Activated naive CD4-positive, alpha-beta T cell treated with anti-CD3 and anti-CD28 coated beads, Interleukin-2, amount 10 ng/mL, durations not matched to agents 7 days and 5 days (primary cell): ENCODE data around the gene IMPA2.

Experiments
- CTCF ChIA-PET: fragments of 350-600 bp; sonication (Branson Sonifier 250); formaldehyde crosslinking; loops from one replicate; lab custom pipeline; 2021; ENCODE audit warnings: antibody characterized with exemption; lab: Charles Lee
- DNase-seq: peaks from one replicate; pipeline ENCODE4 v3.0.0-alpha.2; 2020
- H3K27ac Mint-ChIP-seq: one replicate; pipeline ENCODE4 v1.8.0; 2021; ENCODE audit warnings: mild to moderate bottlenecking, moderate library complexity, mixed read lengths
- H3K27me3 Mint-ChIP-seq: one replicate; pipeline ENCODE4 v1.8.0; 2021; ENCODE audit warnings: mild to moderate bottlenecking, mixed read lengths
- H3K36me3 Mint-ChIP-seq: one replicate; pipeline ENCODE4 v1.8.0; 2021; ENCODE audit warnings: mixed read lengths
- H3K4me1 Mint-ChIP-seq: one replicate; pipeline ENCODE4 v1.8.0; 2021; ENCODE audit warnings: mixed read lengths
- H3K4me3 Mint-ChIP-seq: one replicate; pipeline ENCODE4 v1.8.0; 2021; ENCODE audit warnings: mild to moderate bottlenecking, moderate library complexity, mixed read lengths
- H3K9me3 Mint-ChIP-seq: one replicate; pipeline ENCODE4 v1.8.0; 2021; ENCODE audit warnings: mixed read lengths

Gene IMPA2

DNA sequence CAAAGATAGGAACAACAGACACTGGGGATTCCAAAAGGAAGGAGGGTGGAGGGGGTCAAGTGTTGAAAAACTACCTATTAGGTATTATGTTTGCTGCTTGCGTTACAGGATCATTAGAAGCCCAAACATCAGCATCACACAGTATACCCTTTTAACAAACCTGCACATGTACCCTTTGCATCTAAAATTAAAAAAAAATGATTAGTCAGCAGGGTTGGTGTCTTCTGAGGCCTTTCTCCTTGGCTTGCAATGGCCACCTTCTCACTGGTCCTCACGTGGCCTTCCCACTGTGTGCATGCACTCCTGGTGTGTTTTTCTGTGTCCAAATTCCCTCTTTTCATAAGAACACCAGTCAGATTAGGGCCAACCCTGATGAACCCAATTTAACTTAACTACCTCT lies 5.6 kb upstream of the IMPA2 start:
- CTCF ChIA-PET = no interaction called here
- no peak for DNase-seq

DNA sequence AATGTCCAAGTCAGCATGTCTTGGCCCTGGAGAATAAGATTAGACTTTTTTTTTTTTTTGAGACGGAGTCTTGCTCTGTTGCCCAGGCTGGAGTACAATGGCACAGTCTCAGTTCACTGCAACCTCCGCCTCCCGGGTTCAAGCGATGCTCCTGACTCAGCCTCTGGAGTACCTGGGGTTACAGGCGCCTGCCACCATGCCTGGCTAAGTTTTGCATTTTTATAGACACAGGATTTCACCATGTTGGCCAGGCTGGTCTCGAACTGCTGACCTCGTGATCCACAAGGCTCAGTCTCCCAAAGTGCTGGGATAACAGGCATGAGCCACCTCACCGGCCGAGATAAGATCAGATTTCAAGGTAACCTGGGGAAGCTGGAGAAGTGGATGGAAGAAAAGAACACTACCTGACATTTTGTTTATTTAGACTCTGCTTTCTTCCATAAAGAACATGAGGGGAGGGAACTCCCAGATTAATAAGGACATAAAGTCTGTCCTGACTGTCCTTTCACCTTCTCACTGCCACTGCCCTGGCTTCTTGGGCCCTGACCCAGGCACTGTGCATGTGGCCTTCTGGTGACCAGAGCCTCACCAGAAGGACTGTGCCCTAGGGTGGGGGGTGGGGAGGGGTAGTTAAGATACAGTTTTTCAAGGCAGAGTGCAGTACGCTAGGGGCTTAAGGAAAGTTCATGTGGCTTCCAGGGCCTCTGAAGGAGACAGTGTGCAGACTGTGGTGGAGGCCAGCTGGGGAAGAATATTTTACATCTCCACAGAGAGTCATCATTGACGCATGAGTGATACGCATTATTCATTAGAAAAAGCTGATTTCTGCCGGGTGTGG lies 4.8 kb upstream of the IMPA2 start:
- Mint-ChIP-seq H3K4me1 (peaks cover 7% of the 10 kb centered on the region), H3K36me3 (no peaks in the 10 kb centered on the region), H3K27ac (no peak overlapping the region), H3K4me3 (no peak overlapping the region), H3K9me3 (no peaks in the 10 kb centered on the region), H3K27me3 (peaks cover 5% of the 10 kb centered on the region)
- no peak for DNase-seq
- CTCF ChIA-PET = interaction anchor here (0.5 to 1.1 kb wide), 3 partner anchors 19 to 67 kb away, joined by 3 read pairs; no protein-coding TSS in a partner anchor

More for the DNA sequence above, 5.6 kb upstream of the IMPA2 start:
- Mint-ChIP-seq H3K9me3 (no peaks in the 10 kb centered on the region), H3K27me3 (peaks cover 5% of the 10 kb centered on the region), H3K4me1 (peaks cover 7% of the 10 kb centered on the region), H3K36me3 (no peaks in the 10 kb centered on the region), H3K27ac (no peak overlapping the region), H3K4me3 (no peak overlapping the region)

- CTCF ChIA-PET = interaction anchor here (0.6 to 1.1 kb wide), 3 partner anchors 19 to 1678 kb away, joined by 3 read pairs; no protein-coding TSS in a partner anchor
- H3K4me3 Mint-ChIP-seq = no peak overlapping the region
- H3K27me3 Mint-ChIP-seq = peaks cover 7% of the 10 kb centered on the region
Observed at GRCh38 chr18:11977153-11977466, 4.2 kb upstream of the IMPA2 start.

DNA sequence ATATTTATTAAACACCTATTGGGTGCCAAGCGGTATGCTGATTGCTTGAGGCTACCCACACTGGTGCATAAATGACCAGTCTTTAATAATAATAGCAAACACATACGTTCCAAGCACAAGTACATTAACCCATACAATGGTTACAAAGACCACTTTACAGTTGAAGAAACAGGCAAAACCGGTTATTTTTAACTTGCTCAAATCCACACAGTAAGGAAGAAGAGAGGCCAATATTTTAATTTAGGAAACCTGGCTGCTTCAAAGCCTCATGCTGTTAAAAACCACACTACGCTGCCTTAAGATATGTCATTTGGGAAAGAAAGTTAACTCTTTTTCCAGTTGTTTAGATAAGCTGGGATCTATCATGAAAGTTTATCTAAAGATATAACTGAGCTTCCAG lies 2.4 kb upstream of the IMPA2 start:
- peaks cover 22% of the 10 kb centered on the region for H3K4me1 Mint-ChIP-seq
- H3K36me3 Mint-ChIP-seq = no peaks in the 10 kb centered on the region
- CTCF ChIA-PET = interaction anchor here (1.6 kb wide), 1 partner anchor 16 kb away, joined by 3 read pairs; no protein-coding TSS in a partner anchor
- H3K4me3 Mint-ChIP-seq = no peak overlapping the region
- DNase-seq = no peak
- H3K27ac Mint-ChIP-seq = no peak overlapping the region
- no peaks in the 10 kb centered on the region for H3K9me3 Mint-ChIP-seq
- peaks cover 19% of the 10 kb centered on the region for H3K27me3 Mint-ChIP-seq

More at GRCh38 chr18:11977153-11977466, 4.2 kb upstream of the IMPA2 start:
- Mint-ChIP-seq H3K4me1 (peaks cover 11% of the 10 kb centered on the region), H3K27ac (no peak overlapping the region), H3K36me3 (no peaks in the 10 kb centered on the region), H3K9me3 (no peaks in the 10 kb centered on the region)
- DNase-seq = no peak

DNA sequence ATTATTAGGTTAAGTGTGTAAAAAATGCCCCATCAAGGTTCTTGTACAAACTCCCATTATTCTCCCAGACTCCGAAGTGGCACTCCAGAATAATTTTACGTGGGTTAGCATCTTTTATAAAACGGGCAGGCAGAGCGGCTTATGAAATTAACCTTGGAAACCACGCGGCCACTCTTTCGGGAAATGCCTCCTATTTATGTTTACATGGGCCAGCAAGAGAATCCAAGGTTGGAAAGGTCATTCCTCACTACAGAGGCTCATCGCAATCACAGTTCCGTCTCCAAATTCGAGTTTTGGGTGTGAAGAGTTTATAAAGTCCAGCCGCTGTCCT lies 1.2 kb upstream of the IMPA2 start:
- CTCF ChIA-PET = interaction anchor here (1.6 kb wide), 1 partner anchor 35 kb away, joined by 3 read pairs; no protein-coding TSS in a partner anchor
- H3K4me1 Mint-ChIP-seq = peaks cover 25% of the 10 kb centered on the region
- no peaks in the 10 kb centered on the region for H3K36me3 Mint-ChIP-seq
- H3K9me3 Mint-ChIP-seq = no peaks in the 10 kb centered on the region
- DNase-seq = no peak
- H3K27me3 Mint-ChIP-seq = peaks cover 22% of the 10 kb centered on the region
- H3K4me3 Mint-ChIP-seq = peak overlapping the region; percentile 87
- H3K27ac Mint-ChIP-seq = peak overlapping the region; percentile 77

DNA sequence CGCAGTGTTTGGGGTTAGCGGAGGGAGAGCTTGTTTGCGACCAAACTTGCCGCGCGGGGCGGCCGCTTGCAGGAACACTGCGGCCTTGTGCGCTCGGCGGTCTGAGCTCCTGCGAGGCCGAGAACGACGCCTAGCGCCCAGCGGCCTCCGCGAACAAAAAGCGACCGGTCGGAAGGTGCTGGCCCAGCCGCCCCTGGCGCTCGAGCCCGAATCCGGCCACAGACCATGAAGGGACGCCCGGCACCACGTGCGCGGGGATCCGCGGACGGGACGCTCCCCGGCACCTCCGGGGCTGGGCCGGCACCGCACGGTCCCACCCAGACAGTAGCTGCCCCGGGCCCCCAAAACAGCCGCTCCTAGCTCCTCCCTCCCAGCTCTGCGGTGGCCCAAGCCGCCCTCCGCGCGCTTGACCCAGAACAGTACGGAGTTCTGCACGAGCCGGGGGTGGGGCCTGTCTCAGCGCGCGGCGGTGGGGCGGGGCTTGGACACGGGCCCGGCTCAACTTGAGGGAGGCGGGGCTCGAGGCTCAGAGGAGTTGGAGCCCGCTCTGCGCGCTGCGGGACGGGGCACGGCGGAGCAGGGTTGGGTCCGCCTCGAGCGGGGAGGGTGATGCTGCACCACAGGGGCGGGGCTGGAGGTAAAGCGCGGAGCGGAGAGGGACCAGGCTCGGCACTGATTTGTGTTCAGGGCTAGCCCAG lies 664 bp upstream of the IMPA2 start:
- Mint-ChIP-seq H3K27me3 (peaks cover 22% of the 10 kb centered on the region), H3K27ac (peak overlapping the region; percentile 77), H3K9me3 (no peaks in the 10 kb centered on the region), H3K36me3 (no peaks in the 10 kb centered on the region), H3K4me3 (peak overlapping the region; percentile 87), H3K4me1 (peaks cover 25% of the 10 kb centered on the region)
- CTCF ChIA-PET = interaction anchor here (0.8 to 1.6 kb wide), 2 partner anchors 35 to 42 kb away, joined by 3 to 4 read pairs; no protein-coding TSS in a partner anchor
- peak; percentile 99 for DNase-seq

DNA sequence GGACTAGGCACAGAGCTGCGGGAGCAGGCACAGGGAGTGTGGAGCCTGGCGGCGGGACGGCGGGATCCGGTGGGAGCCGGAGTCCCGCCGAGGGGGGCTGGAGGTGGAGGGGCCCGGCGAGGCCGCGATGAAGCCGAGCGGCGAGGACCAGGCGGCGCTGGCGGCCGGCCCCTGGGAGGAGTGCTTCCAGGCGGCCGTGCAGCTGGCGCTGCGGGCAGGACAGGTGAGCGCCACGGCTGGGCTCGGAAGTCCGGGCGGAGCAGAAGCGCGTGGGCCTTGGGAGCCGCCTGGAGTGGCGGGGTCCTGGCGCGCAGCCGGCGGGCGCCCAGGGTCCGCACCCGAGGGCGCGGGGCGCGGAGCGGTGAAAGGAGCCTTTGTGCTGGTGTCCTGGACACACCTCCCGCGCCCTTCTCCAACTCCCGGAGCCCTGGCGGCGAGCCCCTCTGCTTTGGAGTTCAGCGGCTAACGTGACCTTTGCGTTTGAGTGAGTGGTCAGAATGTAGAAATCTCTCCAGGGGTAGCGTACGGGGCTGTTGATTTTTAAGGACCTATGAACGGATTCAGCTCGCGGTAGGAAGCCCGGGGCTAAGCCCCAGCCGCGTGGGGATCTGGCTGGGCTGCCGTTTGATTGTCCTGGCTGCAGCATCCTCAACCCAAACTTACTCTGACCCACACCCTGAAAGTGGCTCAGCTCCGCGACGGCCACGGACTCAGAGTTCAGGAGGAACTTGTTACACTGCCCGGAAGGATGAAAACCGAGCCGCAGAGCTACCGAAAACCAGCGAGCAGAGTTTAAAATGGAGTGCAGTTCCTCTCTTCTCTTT lies 448 bp downstream of the IMPA2 start:
- CTCF ChIA-PET = interaction anchor here (0.8 to 1.6 kb wide), 6 partner anchors 14 to 132 kb away, joined by 3 to 14 read pairs (median 4); no protein-coding TSS in a partner anchor
- peaks cover 22% of the 10 kb centered on the region for H3K27me3 Mint-ChIP-seq
- H3K36me3 Mint-ChIP-seq = no peaks in the 10 kb centered on the region
- DNase-seq = peak; percentile 41
- H3K9me3 Mint-ChIP-seq = no peaks in the 10 kb centered on the region
- peaks cover 25% of the 10 kb centered on the region for H3K4me1 Mint-ChIP-seq
- peak overlapping the region; percentile 87 for H3K4me3 Mint-ChIP-seq
- H3K27ac Mint-ChIP-seq = peak overlapping the region; percentile 83

DNA sequence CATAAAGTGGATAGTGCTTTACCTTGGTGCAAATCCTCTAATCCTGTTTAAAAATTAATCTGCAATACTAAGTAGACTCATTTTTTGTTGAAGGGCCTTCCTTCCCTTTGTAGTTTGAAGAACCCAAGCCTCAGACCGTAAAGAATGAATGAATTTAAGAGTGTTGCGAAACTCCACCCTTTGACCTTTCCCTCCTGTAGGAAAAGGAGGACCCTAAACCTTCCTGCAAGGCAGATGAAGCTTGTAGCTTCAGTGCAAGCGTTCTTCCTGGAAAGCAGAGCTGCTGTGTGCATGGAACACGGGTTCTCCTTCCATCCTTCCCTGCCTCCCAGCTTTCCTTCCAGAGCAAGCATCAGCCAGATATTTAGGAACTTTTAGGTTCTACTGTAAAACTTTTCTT lies 1.7 kb downstream of the IMPA2 start:
- Mint-ChIP-seq H3K9me3 (no peaks in the 10 kb centered on the region), H3K27ac (no peak overlapping the region), H3K27me3 (peaks cover 22% of the 10 kb centered on the region), H3K4me3 (peak overlapping the region; percentile 87), H3K4me1 (peaks cover 25% of the 10 kb centered on the region), H3K36me3 (peaks cover 2% of the 10 kb centered on the region)
- CTCF ChIA-PET = interaction anchor here (1.0 to 1.4 kb wide), 4 partner anchors 13 to 45 kb away, joined by 3 to 7 read pairs (median 4); no protein-coding TSS in a partner anchor
- no peak for DNase-seq

GRCh38 chr18:11983592-11983991 lies 2.3 kb downstream of the IMPA2 start:
- H3K36me3 Mint-ChIP-seq = peaks cover 2% of the 10 kb centered on the region
- H3K27me3 Mint-ChIP-seq = peaks cover 22% of the 10 kb centered on the region
- CTCF ChIA-PET = interaction anchor here (1.0 to 1.1 kb wide), 2 partner anchors 12 to 44 kb away, joined by 3 to 7 read pairs; no protein-coding TSS in a partner anchor

GRCh38 chr18:11984091-11984490 lies 2.8 kb downstream of the IMPA2 start:
- H3K27me3 Mint-ChIP-seq = peaks cover 22% of the 10 kb centered on the region
- H3K9me3 Mint-ChIP-seq = no peaks in the 10 kb centered on the region
- CTCF ChIA-PET = interaction anchor here (0.6 kb wide), 1 partner anchor 11 kb away, joined by 3 read pairs; no protein-coding TSS in a partner anchor
- H3K4me1 Mint-ChIP-seq = peaks cover 25% of the 10 kb centered on the region
- H3K36me3 Mint-ChIP-seq = peaks cover 2% of the 10 kb centered on the region
- DNase-seq = no peak
- H3K4me3 Mint-ChIP-seq = no peak overlapping the region
- H3K27ac Mint-ChIP-seq = no peak overlapping the region

More at GRCh38 chr18:11983592-11983991, 2.3 kb downstream of the IMPA2 start:
- no peak for DNase-seq
- Mint-ChIP-seq H3K4me3 (no peak overlapping the region), H3K9me3 (no peaks in the 10 kb centered on the region), H3K4me1 (peaks cover 25% of the 10 kb centered on the region), H3K27ac (no peak overlapping the region)

GRCh38 chr18:11985586-11985985 lies 4.3 kb downstream of the IMPA2 start:
- CTCF ChIA-PET = interaction anchor here (1.0 kb wide), 1 partner anchor 9 kb away, joined by 5 read pairs; no protein-coding TSS in a partner anchor
- H3K27me3 Mint-ChIP-seq = peaks cover 22% of the 10 kb centered on the region
- peaks cover 2% of the 10 kb centered on the region for H3K36me3 Mint-ChIP-seq
- no peak overlapping the region for H3K4me3 Mint-ChIP-seq
- no peaks in the 10 kb centered on the region for H3K9me3 Mint-ChIP-seq
- no peak for DNase-seq
- H3K4me1 Mint-ChIP-seq = peaks cover 18% of the 10 kb centered on the region
- no peak overlapping the region for H3K27ac Mint-ChIP-seq

- CTCF ChIA-PET = interaction anchor here (1.0 kb wide), 1 partner anchor 8 kb away, joined by 5 read pairs; no protein-coding TSS in a partner anchor
- no peaks in the 10 kb centered on the region for H3K9me3 Mint-ChIP-seq
- H3K27ac Mint-ChIP-seq = no peak overlapping the region
- H3K27me3 Mint-ChIP-seq = peaks cover 22% of the 10 kb centered on the region
- peaks cover 2% of the 10 kb centered on the region for H3K36me3 Mint-ChIP-seq
- H3K4me3 Mint-ChIP-seq = no peak overlapping the region
- peaks cover 18% of the 10 kb centered on the region for H3K4me1 Mint-ChIP-seq
- no peak for DNase-seq
Observed at GRCh38 chr18:11986061-11986460, 4.8 kb downstream of the IMPA2 start.

DNA sequence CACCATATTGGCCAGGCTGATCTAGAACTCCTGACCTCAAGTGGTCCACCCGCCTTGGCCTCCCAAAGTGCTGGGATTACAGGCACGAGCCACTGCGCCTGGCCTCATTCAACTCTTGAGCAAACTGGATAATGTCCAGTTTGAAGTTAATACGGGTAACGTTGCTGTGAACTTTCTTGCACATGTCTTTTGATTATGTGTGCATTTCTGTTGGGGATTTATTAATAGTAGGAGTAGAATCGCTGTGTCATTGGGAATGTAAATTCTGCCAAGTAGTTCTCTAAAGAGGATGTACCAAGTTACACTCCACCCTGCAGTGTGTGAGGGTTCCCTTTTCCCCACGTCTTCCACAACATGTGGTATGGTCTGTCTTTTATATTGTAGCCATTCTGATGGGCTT lies 6.2 kb downstream of the IMPA2 start:
- no peak for DNase-seq
- CTCF ChIA-PET = interaction anchor here (13.8 kb wide), 1 partner anchor 48 kb away, joined by 272 read pairs; no protein-coding TSS in a partner anchor
- H3K4me1 Mint-ChIP-seq = peaks cover 10% of the 10 kb centered on the region

More for the DNA sequence above, 6.2 kb downstream of the IMPA2 start:
- Mint-ChIP-seq H3K27ac (no peak overlapping the region), H3K27me3 (peaks cover 15% of the 10 kb centered on the region), H3K36me3 (peaks cover 2% of the 10 kb centered on the region), H3K4me3 (no peak overlapping the region), H3K9me3 (no peaks in the 10 kb centered on the region)
